Measurements from ENCODE around the gene PSMB3.

PSMB3 gene

DNA sequence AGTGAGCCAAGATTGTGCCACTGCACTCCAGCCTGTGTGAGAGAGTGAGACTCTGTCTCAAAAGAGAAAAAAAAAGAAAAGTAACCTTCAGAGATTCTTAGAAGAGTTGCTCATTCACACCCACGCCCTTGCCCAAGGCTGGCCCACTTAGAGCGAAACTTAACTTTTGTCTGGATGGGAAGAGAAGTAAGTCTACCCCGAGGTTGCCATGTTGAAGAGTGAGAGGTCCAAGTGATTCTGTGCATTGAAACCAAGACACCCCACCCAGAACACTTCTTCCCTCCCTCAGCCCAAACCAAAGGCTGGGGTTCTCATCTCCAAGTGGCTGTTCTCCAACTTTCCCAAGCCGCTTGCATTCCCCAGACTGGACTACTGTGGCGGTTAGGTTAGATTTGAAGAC, 24.8 kb upstream of the PSMB3 start:
- TF ChIP-seq EZH2phosphoT487 (IDR thresholded peaks at IDR 0.05; ENCODE audit: borderline replicate concordance, low read length) (no peak), CTCF (IDR thresholded peaks at IDR 0.05; ENCODE audit: low read depth, low read length, poor library complexity, severe bottlenecking) (no peak)
- Histone ChIP-seq H3K9me3 (ENCODE audit: control insufficient read depth, insufficient read depth, low read length) (no peaks in the 10 kb centered on the region), H3K27me3 (ENCODE audit: control insufficient read depth, low read length) (no peaks in the 10 kb centered on the region), H3K4me3 (ENCODE audit: low read length) (peak overlapping the region; percentile 47), H3K27ac (ENCODE audit: low read depth, low read length) (peak overlapping the region; percentile 62), H3K79me2 (ENCODE audit: control insufficient read depth, low read length) (peaks cover 23% of the 10 kb centered on the region), H3K4me1 (ENCODE audit: control insufficient read depth, low read length) (peaks cover 48% of the 10 kb centered on the region), H4K20me1 (ENCODE audit: control insufficient read depth, insufficient read depth, low read depth, low read length) (no peaks in the 10 kb centered on the region), H3K36me3 (ENCODE audit: control insufficient read depth, low read length) (peaks cover 37% of the 10 kb centered on the region), H3K4me2 (ENCODE audit: low read length) (peak overlapping the region; percentile 67), H3K9me2 (replicated peaks; ENCODE audit: control insufficient read depth, low read length) (no peaks in the 10 kb centered on the region), H3F3A (ENCODE audit: control insufficient read depth, insufficient read depth) (peaks cover 8% of the 10 kb centered on the region; the same call in 1 of the 2 replicates)

DNA sequence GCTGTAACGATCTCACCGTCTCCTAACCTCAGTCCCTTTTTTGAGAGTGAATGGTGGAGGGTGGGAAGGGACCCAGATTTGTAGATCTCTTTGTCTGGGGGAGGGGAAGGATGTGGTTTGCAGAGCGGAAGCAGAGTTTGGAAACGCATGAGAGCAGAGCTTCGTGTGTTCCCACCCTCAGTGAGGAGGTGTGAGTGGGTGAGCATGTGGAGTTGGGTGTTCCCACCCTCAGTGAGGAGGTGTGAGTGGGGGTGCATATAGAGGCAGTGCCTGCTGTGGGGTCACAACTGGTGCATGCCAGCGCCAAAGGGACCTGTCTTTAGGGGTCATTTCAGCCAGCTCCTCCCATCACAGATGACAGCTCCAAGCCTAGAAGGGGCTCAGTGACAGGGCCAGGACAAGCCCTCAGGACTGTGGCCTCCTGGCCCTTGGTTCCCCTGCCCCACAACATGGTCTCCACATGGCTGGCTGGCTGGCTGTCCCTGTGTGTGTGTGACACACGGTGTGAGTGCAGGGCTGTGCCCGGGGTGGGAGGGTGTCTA, 24.2 kb upstream of the PSMB3 start:
- H3F3A ChIP-seq (ENCODE audit: control insufficient read depth, insufficient read depth), result peaks cover 9% of the 10 kb centered on the region; the same call in 1 of the 2 replicates
- TF ChIP-seq EZH2phosphoT487 (IDR thresholded peaks at IDR 0.05; ENCODE audit: borderline replicate concordance, low read length) (no peak), CTCF (IDR thresholded peaks at IDR 0.05; ENCODE audit: low read depth, low read length, poor library complexity, severe bottlenecking) (no peak)
- peaks cover 48% of the 10 kb centered on the region for H3K4me1 ChIP-seq (ENCODE audit: control insufficient read depth, low read length)
- H3K79me2 ChIP-seq (ENCODE audit: control insufficient read depth, low read length), result peaks cover 23% of the 10 kb centered on the region
- peak overlapping the region; percentile 67 for H3K4me2 ChIP-seq (ENCODE audit: low read length)
- peak overlapping the region; percentile 47 for H3K4me3 ChIP-seq (ENCODE audit: low read length)
- no peaks in the 10 kb centered on the region for H3K9me2 ChIP-seq (replicated peaks; ENCODE audit: control insufficient read depth, low read length)
- H3K9me3 ChIP-seq (ENCODE audit: control insufficient read depth, insufficient read depth, low read length), result no peaks in the 10 kb centered on the region
- H3K36me3 ChIP-seq (ENCODE audit: control insufficient read depth, low read length), result peaks cover 39% of the 10 kb centered on the region
- no peaks in the 10 kb centered on the region for H4K20me1 ChIP-seq (ENCODE audit: control insufficient read depth, insufficient read depth, low read depth, low read length)
- H3K27me3 ChIP-seq (ENCODE audit: control insufficient read depth, low read length), result no peaks in the 10 kb centered on the region
- H3K27ac ChIP-seq (ENCODE audit: low read depth, low read length), result peak overlapping the region; percentile 62

GRCh38 chr17:38729368-38729885, 23.1 kb upstream of the PSMB3 start:
- Histone ChIP-seq H3K36me3 (ENCODE audit: control insufficient read depth, low read length) (peaks cover 44% of the 10 kb centered on the region), H3K4me1 (ENCODE audit: control insufficient read depth, low read length) (peaks cover 48% of the 10 kb centered on the region), H3K4me2 (ENCODE audit: low read length) (peak overlapping the region; percentile 67), H3K9me3 (ENCODE audit: control insufficient read depth, insufficient read depth, low read length) (no peaks in the 10 kb centered on the region), H3K9me2 (replicated peaks; ENCODE audit: control insufficient read depth, low read length) (no peaks in the 10 kb centered on the region), H4K20me1 (ENCODE audit: control insufficient read depth, insufficient read depth, low read depth, low read length) (no peaks in the 10 kb centered on the region), H3K4me3 (ENCODE audit: low read length) (peak overlapping the region; percentile 72), H3K27ac (ENCODE audit: low read depth, low read length) (no peak overlapping the region), H3K79me2 (ENCODE audit: control insufficient read depth, low read length) (peaks cover 23% of the 10 kb centered on the region), H3K27me3 (ENCODE audit: control insufficient read depth, low read length) (no peaks in the 10 kb centered on the region), H3F3A (ENCODE audit: control insufficient read depth, insufficient read depth) (peaks cover 14% of the 10 kb centered on the region; the same call in 1 of the 2 replicates)
- TF ChIP-seq CTCF (IDR thresholded peaks at IDR 0.05; ENCODE audit: low read depth, low read length, poor library complexity, severe bottlenecking) (no peak), EZH2phosphoT487 (IDR thresholded peaks at IDR 0.05; ENCODE audit: borderline replicate concordance, low read length) (no peak)
